Skin epidermis (tissue), 12 donors: ENCODE measurements around the gene HADHA.
A peak's percentile ranks its signal among the peaks of the same experiment; 100 is the strongest.
"Not testable (repeated sequence)": the region's sequence is repeated elsewhere in the genome, so short reads cannot be mapped to it uniquely, and the experiment has no call there.

ENCODE experiments used
- H3K27ac ChIP-seq, 21 experiments: fragments of 200-600 bp; sonication (generic) in 11 of 21; one replicate each; pipeline ENCODE4 v1.5.0; 2020; ENCODE audit warnings: mild to moderate bottlenecking in 3 of 21, inconsistent platforms in 2 of 21, moderate library complexity in 2 of 21
- H3K4me3 ChIP-seq, 7 experiments: fragments of 200-600 bp; sonication (generic) in 2 of 7; one replicate each; pipeline ENCODE4 v1.5.0; 2020; ENCODE audit warnings: inconsistent platforms in 2 of 7, mild to moderate bottlenecking in 2 of 7, moderate library complexity in 1 of 7

The HADHA gene

DNA sequence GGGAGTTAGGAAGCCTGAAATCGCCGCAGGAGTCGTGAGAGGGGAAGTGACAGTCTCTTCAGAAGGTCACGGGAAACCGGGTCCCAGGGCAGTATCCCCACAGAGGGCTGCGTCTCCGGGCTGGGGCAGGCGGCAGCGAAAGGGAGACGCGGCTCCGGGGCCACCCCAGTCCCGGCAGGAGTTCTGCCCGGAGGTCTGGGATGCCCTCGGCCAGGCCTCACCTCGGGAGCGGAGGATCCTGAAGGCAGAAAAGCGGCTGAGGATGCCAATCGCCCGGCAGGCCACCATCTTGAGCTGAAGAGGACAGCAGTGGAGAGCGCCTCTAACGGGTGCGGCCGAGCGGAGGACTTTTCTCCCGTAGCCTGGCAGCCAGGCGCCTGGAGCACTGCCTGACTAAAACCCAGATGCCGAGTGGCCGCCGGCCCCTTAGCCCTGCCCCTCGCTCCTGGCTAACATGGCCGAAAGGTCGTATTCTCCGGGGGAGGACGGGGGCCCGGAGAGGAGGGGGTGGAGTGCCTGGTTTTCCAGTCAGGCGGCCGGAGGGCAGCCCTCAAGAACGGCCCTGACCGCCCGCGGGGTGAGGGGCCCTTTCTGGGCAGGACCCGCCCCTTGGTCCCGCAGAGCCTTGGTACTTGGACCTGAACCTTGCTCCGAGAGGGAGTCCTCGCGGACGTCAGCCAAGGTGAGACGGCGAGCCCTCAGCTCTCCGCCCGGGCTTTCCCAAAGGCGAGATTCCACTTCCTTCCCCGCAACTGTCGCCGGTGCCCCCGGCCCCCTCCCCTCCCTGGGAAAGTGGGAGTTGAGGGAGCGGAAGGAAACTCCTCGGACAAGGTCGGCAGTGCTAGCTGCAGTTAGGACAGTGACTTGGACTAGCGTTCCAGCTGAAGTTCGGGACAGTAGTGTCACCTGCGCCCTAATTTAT is at the start of gene HADHA, which contains the start of gene HADHB:
TSS of gene HADHA (minus strand) at position 324 of the 922 bp plus-strand sequence. CDS start at position 288, 36 bp downstream.
TSS of gene HADHB (plus strand) at position 631 of the 922 bp plus-strand sequence. CDS start 9,316 bp downstream, outside the sequence.
- peak within 1 kb of the TSS; percentile 68 to 96 (median 88) for H3K4me3 ChIP-seq
- H3K27ac ChIP-seq = peak within 1 kb of the TSS; percentile 93 to 100 (median 99)

DNA sequence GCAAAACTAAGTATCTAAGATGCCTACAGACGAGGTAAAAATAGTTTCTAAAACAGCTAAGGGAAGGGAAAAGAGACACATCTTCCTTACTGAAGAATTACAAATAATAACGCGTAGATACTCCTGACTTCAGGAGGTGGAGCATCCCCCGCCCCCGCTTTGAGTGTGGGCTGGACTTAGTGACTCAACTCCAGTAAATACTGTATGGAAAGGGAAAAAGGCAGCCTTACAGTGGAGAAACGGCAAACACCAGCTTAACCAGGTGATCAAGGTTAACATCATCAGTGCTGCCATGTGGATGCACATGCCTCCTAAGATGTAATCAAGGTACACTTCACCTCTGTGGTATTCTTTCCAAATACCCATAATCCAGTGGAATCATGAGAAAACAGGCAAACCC is 48.2 kb upstream of the HADHA start:
- peak overlapping the region in 2 of 21 experiments; percentile 26 to 27 for H3K27ac ChIP-seq
- H3K4me3 ChIP-seq = no peak overlapping the region

DNA sequence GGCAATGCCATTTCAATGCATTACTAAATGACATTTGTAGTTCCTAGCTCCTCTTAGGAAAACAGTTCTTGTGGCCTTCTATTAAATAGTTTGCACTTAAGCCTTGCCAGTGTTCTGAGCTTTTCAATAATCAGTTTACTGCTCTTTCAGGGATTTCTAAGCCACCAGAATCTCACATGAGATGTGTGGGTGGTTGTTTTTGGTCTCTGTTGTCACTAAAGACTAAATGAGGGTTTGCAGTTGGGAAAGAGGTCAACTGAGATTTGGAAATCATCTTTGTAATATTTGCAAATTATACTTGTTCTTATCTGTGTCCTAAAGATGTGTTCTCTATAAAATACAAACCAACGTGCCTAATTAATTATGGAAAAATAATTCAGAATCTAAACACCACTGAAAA is 45.6 kb upstream of the HADHA start:
- Histone ChIP-seq H3K4me3 (no peak overlapping the region), H3K27ac (no peak overlapping the region)

DNA sequence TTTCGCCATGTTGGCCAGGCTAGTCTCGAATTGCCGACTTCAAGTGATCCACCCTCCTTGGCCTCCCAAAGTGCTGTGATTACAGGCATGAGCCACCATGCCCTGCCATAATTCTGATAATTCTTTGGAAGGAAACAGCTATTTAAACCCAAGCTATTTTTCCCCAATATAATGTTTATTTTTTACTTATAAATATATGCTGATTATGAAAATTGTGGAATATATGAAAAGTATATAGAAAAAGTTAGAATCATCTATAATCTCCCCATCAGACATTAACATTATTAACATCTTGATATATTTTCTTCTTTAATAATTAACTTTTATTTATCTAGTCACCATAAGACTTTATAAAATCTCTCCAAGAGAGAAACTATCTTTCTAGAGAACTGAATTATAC is 41.5 kb upstream of the HADHA start:
- H3K4me3 ChIP-seq = no peak overlapping the region
- H3K27ac ChIP-seq = no peak overlapping the region

DNA sequence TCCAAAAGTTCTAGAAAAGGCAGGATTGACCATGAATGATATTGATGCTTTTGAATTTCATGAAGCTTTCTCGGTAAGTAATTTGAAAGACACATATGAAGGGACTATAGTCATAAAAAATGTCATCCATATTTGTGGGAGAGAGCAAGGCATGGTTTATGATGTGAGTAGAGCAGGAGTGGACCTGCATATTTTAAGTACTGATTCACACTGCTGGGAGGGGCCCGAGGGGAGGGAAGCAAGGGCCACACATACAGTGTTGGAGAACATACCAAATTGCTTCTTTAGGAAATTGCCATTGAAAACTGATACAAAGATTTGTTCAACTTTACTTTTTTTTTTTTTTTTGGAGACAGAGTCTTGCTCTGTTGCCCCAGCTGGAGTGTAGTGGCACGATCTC is 39.7 kb upstream of the HADHA start:
- no peak overlapping the region for H3K27ac ChIP-seq

DNA sequence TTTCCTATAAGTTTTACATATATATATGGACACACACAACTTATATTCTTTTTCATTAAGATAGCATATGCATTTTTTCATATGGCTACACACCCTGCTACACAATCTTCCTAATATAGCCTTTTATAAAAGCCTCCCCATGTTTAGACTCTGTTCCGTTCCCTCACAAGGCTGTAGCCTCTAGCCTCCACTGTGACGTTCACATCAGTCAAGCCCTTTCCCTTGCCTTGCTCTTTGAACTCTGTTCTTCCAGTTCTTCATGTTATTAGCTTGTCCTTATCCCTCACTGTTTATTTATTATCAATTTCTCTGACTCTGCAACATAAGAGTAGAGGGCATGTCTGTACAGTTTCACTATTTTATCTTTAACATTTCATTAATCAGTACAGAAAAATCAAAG is 39.2 kb upstream of the HADHA start:
- no peak overlapping the region for H3K27ac ChIP-seq

More for the DNA sequence above, 39.7 kb upstream of the HADHA start:
- H3K4me3 ChIP-seq = no peak overlapping the region

DNA sequence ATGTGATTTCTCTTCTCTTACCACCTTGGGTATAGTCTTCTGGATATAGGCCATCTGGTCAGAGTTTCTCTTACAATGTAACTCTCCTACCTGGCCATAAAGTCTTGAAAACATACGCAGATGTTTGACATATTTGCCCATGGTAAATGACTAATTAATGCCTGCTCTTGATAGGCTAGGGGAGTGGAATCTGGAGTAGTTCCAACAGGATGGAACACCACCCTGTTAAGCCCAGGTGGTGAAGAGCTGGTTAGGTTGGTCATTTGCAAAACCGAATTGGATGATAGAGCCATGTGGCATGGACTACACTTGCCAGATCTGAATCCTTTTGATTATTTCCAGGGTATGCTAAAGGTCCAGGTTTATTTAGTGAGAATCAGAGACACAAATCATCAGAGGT is 36.8 kb upstream of the HADHA start:
- H3K27ac ChIP-seq = no peak overlapping the region
- H3K4me3 ChIP-seq = no peak overlapping the region

More for the DNA sequence above, 39.2 kb upstream of the HADHA start:
- no peak overlapping the region for H3K4me3 ChIP-seq

DNA sequence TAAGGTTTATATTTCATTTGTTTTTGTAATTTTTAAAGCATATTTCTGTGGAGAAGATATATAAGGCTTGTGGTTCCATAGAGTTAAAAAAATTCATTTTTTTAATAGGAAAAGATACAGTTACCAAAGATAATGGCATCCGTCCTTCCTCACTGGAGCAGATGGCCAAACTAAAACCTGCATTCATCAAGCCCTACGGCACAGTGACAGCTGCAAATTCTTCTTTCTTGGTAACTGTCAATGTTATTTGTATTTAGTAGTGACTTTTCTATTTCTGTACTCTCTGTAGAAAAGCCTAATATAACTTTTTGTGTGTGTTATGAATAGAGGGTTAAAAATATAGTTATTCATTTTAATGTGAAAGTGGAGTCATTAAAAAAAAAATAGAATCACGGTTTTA is 35.5 kb upstream of the HADHA start:
- Histone ChIP-seq H3K4me3 (no peak overlapping the region), H3K27ac (no peak overlapping the region)

DNA sequence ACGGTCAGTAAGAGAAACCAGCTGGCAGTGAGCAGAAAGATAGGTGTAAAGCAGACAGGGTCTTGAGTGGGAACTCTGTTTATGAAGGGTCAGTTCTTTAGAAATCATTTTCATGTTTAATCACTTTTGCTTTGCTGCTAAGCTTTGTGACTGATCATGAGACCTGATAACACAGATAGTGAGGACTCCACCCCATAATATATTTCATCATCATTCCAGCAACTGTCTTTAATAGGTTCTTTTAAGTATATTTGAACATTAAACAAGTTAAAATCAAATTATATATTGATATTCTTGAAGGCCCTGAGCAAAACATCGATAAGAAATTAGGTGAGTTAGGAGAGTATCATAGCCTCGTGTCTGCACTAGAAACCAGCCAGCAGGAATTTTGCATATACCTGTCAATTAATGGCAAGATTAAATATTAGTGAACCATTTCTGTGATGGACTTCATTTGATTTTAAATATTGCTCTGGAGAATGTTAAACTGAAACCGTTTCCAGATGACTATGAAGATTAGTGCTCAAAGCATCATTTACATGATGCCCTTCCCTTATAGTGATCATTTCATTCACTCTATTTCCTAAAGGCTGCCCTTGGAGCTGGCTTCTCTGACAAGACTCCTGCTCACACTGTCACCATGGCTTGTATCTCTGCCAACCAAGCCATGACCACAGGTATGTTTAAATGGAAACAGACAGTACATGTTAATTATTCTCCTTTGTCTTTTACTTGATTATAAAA is 32.2 kb upstream of the HADHA start:
- no peak overlapping the region for H3K4me3 ChIP-seq
- peak overlapping the region in 1 of 21 experiments; percentile 8 for H3K27ac ChIP-seq

DNA sequence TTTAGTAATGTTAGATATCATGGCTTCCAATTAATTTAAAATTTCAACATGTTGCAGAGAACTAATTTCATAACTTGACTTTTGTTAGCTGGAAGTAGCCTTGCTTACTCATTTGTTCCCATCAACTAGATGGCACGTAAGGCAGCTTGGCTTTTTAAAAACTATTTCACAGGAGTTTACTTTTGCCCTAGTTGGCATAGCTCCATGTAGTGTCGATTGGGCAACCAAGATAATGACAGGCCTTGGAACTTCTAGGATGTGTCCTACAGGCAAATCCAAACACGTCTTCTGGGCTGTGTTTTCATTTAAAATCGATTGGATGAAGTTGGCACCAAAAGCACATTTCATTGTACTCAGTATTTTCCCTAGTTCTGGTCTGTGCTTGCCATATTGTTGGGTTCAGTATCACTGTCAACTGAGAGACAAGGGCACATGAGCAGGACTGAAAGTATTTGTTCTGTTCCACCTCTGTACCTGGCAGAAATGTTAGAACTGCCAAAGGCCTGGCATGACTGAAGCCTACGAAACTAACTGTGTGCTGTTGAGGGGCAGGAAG is 29.7 kb upstream of the HADHA start:
- Histone ChIP-seq H3K27ac (peak overlapping the region in 15 of 21 experiments; percentile 1 to 77 (median 46)), H3K4me3 (no peak overlapping the region)

DNA sequence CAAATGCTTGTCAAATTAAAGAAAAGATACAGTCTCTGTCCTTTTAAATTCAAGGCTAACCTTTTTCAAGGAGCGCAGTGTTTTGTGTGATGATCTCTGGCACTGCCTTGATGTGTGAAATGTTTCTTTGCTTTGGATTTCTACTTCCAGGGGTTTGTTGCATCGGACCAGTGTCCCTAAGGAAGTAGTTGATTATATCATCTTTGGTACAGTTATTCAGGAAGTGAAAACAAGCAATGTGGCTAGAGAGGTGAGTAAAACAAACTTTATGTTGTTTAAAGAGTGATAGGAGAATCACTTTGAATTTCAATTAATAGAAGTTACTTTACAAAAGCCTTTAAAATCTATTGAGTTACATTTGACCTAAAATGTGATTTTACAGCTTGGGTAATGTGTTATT is 29.1 kb upstream of the HADHA start:
- no peak overlapping the region for H3K4me3 ChIP-seq
- H3K27ac ChIP-seq = peak overlapping the region in 16 of 21 experiments; percentile 5 to 67 (median 46)

DNA sequence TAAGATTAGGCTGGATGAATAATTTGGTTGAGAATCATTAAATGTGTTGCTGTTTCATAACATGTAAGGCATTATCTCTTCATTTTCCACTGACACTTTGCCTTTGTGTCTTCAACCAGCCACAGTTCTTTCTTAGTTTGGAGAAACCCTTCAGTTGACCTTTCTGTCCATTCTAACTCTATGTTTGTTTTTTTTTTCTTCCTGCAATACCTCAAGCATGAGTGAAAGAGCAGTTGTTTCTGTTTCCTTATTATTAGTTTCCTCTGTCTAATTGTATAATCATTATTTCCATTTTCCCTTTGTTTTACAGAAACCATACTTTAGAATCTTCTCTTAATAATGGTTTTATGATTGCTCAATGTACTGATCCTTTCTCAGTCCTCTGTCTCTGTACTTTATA is 25.9 kb upstream of the HADHA start:
- H3K4me3 ChIP-seq = no peak overlapping the region
- H3K27ac ChIP-seq = peak overlapping the region in 6 of 21 experiments; percentile 5 to 54 (median 14)

DNA sequence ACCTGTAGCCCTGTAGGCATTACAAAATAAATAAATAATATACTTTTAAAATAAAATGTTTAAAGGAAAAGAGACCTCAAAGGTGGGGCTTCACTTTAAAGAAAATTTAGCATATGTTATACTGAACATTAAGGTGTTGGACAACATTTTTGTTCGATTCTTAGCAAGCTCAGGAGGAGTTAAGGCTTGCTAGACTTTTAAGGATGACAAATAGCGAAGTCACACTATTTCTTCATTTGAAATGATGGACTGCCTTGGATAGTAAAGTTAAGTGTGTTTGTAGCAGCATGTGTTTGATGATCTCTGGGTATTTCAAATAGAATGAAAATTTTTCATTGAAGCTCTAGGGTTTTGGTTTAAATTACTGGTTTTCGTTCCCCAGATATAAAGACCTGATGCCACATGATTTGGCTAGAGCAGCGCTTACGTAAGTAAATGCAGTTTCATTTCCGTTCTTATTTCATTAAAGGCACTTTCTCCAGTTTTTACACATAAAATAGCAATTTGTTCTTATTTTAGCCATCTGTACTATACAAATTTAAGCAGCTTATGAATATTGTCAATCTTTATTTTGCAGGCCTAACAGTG is 25.2 kb upstream of the HADHA start:
- peak overlapping the region in 9 of 21 experiments; percentile 5 to 54 (median 21) for H3K27ac ChIP-seq
- H3K4me3 ChIP-seq = no peak overlapping the region

DNA sequence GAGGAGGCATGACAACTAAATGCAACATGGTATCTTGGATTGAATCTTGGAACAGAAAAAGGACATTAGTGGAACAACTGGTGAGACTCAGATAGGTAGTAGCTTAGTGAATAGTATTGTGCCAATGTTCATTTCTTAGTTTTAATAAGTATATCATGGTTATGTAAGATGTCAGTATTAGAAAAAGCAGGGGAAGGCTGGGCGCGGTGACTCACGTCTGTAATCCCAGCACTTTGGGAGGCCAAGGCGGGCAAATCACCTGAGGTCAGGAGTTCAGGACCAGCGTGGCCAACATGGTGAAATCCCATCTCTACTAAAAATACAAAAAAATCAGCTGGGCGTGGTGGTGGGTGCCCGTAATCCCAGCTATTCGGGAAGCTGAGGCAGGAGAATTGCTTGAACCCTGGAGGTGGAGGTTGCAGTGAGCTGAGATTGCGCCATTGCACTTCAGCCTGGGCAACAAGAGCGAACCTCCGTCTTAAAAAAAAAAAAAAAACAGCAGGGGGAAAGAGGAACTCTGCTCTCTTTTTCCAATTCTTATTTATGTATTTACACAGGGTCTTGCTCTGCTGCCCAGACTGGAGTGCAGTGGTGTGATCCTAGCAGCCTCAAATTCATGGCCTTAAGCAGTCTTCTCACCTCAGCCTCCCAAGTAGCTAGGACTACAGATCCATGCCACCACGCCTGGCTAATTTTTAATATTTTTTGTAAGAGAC is 24.4 kb upstream of the HADHA start:
- not testable (repeated sequence) for H3K4me3 ChIP-seq
- peak overlapping the region in 5 of 21 experiments; percentile 9 to 47 (median 25) for H3K27ac ChIP-seq

DNA sequence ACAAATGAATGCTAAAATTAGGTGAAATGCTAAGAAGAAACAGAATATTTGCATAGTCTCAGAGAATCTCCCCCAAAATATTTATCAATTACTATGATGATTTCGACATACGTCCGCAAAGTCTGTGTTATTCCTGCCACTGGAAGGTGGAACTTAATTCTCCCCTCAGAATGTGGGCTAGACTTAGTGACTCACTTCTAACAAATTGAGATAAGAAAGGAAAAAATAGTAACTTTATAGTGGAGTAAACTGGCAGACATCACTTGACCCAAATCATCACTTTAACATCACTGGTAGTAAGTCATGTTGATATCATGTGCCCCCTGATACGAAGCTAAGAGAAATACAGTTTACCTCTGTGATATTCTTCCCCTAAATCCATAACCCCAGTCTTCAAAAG is 23.8 kb upstream of the HADHA start:
- H3K4me3 ChIP-seq = no peak overlapping the region
- peak overlapping the region in 1 of 21 experiments; percentile 9 for H3K27ac ChIP-seq

DNA sequence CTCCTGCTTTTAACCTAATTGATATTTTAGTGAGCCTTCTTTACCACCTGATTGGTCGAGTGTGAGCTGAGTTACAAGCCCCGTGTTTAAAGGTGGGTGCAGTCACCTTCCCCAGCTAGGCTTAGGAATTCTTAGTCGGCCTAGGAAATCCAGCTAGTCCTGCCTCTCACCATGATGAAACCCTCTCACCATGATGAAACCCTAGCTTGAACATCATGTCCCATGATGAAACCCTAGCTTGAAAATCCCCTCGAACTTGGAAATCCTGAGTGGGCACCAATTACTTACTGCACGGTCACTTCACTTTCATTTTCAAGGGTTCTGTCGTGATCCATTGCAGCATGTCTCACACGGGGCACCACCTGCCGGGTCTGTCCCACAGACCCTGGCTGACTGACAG is 14.4 kb upstream of the HADHA start:
- not testable (repeated sequence) for H3K27ac ChIP-seq, H3K4me3 ChIP-seq

DNA sequence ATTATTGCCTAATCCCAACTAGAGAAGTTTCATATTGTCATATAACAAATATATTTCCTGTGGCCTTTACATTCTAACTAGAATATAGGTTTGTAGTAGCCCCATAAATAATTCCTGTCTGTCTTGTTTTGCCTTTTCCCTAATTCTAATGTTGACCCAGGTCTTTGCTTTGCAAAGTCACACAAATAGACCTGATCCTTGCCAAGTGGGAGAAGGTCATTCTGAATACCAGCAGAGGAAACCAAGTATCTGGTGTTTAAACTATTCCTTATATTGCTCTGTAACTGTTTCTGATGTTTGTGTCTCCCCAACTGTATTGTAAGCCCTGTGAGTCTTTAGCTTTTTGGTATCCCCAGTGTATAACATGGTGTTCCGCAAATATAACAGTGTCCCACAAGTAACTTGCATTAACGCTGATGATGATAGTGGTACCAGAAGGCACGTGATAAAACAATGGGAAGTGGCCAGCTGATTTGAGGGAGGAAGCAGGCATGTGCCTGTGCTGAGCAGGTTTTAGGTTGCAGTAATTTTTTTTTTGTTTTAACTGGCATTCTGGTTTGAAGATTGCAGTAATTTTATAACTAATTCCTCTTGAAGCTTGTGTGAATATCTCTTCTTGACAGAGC is 11.4 kb upstream of the HADHA start:
- Histone ChIP-seq H3K27ac (no peak overlapping the region), H3K4me3 (no peak overlapping the region)

DNA sequence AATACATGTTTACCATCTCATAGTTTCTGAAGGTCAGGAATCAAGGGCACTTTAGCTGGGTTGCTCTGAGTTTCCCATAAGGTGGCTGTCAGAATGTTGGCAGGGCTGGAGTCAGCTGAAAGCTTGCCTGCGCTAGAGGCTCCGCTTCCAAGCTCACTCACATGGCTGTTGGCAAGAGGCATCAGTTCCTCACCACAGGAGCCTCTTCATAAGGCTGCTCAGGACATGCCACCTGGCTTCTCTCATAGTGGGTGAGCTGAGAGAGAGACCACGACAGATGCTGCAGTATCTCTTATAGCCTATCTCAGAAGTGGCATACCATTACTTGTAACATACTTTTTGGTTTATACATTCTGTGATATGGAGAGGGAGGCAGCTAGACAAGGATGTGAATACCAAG is 7.5 kb upstream of the HADHA start:
- H3K27ac ChIP-seq = no peak overlapping the region
- H3K4me3 ChIP-seq = no peak overlapping the region

DNA sequence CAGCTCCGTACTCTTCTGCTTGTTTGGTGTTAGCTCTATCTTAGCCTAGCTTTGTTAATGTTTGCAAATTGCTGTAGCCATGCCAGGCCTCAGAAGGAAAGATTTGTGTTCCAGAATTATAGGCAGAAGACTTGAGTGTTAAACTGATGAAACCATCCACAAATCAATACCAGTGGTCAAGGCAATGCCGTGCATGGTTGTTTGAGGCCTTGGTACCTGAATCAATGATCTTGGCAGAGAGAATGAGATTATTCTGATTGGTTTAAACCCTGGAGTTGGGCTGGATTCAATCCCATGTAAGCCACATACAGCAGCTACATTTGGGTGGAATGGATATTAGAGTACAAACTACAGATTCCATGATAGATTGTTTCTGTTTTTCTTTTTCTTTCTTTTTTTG is 5.2 kb upstream of the HADHA start:
- Histone ChIP-seq H3K4me3 (no peak overlapping the region), H3K27ac (no peak overlapping the region)
